Motor neuron (in vitro differentiated cells): ENCODE measurements around the gene ASAH2. TPM values are rescaled to one million over a fixed set of nuclear protein-coding genes. Genes with fewer than 3 reads are reported as not detected.
"Not testable (repeated sequence)": the region's sequence is repeated elsewhere in the genome, so short reads cannot be mapped to it uniquely, and the experiment has no call there.

Experiments used
- ATAC-seq, 8 experiments: fragments of 200-7000 bp; cut with Tn5 transposase; replicated peaks in 6 of 8; 2 replicates each; pipeline ENCODE4 v1.8.0; 2021; ENCODE audit warnings: mild to moderate bottlenecking in 8 of 8, moderate library complexity in 8 of 8
- H3K27ac ChIP-seq, 2 donors: fragments of 250-450 bp; sonication (Bioruptor Pico); 2 replicates each; pipeline ENCODE4 v1.9.0; 2021; ENCODE audit warnings: antibody characterized with exemption in 2 of 2, mild to moderate bottlenecking in 2 of 2, moderate library complexity in 1 of 2
- H3K4me1 ChIP-seq, 2 donors: fragments of 250-450 bp; sonication (Bioruptor Pico); replicated peaks in 1 of 2; 2 replicates each; pipeline ENCODE4 v1.6.1; 2021; ENCODE audit warnings: antibody characterized with exemption in 2 of 2, mild to moderate bottlenecking in 2 of 2, moderate library complexity in 1 of 2
- H3K4me3 ChIP-seq, 5 donors: fragments of 250-450 bp; sonication (Bioruptor Pico); 2 replicates each; pipeline ENCODE4 v1.9.0; 2021; ENCODE audit warnings: antibody characterized with exemption in 5 of 5, mild to moderate bottlenecking in 5 of 5, moderate library complexity in 4 of 5
- WGBS, 10 experiments: fragments of 450-650 bp; shearing (Covaris generic); methylation state at CpG; one replicate each; pipeline ENCODE4 v1.0.0; 2022; 5-methylcytosine and 5-hydroxymethylcytosine counted together
- in situ Hi-C, 9 experiments: fragments of 400-800 bp; cut with MboI; loops; one replicate each; pipeline ENCODE4 v1.15.0; 2021; ENCODE audit warnings: low sequenced_read_pairs in 9 of 9, low pct_unique_long_range_greater_than_20kb in 2 of 9; ENCODE audit not compliant: unreplicated experiment in 9 of 9
- total RNA-seq, 8 experiments: library from RNA; unstranded; fragments of 300-600 nt; gene quantifications; 2 replicates each; pipeline versions ENCODE4 v1.2.3 to v1.2.4, GENCODE V29; 2022

The ASAH2 gene
- total RNA-seq, 8 experiments from 2014 or later, result 0.92 to 5.2 (median 1.9) TPM

DNA sequence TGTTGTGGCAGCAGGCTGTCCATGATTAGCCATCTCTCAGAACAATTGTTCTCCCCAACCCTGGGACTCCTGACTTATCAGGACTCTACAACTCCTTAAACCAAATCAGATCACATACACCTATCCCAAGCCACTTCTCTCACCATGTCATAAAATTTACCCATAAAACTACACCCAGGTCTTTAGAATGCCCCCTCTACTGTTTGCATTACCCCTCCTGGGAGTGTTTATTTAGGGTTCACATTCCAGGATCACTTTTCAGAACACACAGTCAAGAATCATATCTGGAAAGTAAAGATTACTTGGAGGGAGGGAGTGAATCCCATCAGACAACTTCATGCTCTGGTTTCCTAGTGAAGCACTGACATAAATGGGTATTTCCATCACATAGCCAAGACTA, 7.1 kb downstream of the ASAH2 start:
- no peak for ATAC-seq
- H3K4me1 ChIP-seq, result no peaks in the 10 kb centered on the region
- in situ Hi-C loops, result no loop called here

GRCh38 chr10:50242777-50243176, 8.5 kb downstream of the ASAH2 start:
- no peak for ATAC-seq
- H3K27ac ChIP-seq, result no peak overlapping the region
- WGBS, 10 experiments, result 60 to 100% (median 83%) methylated on average over 1 to 4 of the region's 4 CpGs
- H3K4me3 ChIP-seq, result no peak overlapping the region
- in situ Hi-C loops, result no loop called here
- no peaks in the 10 kb centered on the region for H3K4me1 ChIP-seq

More for the DNA sequence above, 7.1 kb downstream of the ASAH2 start:
- H3K4me3 ChIP-seq, result no peak overlapping the region
- H3K27ac ChIP-seq, result no peak overlapping the region

GRCh38 chr10:50241478-50241877, 9.8 kb downstream of the ASAH2 start:
- ATAC-seq, H3K27ac ChIP-seq, H3K4me1 ChIP-seq, in situ Hi-C loops, H3K4me3 ChIP-seq: not testable (repeated sequence)
- WGBS, 10 experiments, result 100% methylated on average over 1 of the region's 1 CpG; no CpG with 5 or more reads in 7 of the 10 experiments

DNA sequence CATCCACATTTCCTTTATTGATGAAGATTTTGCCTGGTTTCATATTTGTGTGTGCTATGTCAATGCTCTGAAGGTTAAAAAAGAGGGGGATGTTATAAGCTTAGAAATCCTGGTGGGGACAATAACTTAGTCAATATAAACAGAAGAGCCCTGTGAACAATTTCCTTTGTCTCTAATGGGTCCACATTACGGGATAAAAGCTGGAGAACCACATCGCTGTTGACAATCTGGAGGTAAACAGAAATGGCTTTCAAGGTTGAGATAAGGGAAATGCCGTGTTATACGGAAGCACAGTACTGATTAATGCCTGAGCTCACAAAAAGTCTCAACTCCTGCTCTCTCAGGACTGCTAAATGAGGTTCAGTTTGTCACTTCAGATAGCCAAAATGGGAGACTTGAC, 16.8 kb downstream of the ASAH2 start:
- Histone ChIP-seq H3K4me3 (no peak overlapping the region), H3K27ac (no peak overlapping the region), H3K4me1 (no peaks in the 10 kb centered on the region)
- ATAC-seq, result no peak
- in situ Hi-C loops, result no loop called here
- WGBS, 10 experiments, result 60 to 100% (median 73%) methylated on average over 1 to 4 of the region's 4 CpGs; no CpG with 5 or more reads in 1 of the 10 experiments

GRCh38 chr10:50232261-50232639, 19.1 kb downstream of the ASAH2 start:
- Histone ChIP-seq H3K27ac (no peak overlapping the region), H3K4me3 (no peak overlapping the region), H3K4me1 (no peaks in the 10 kb centered on the region)
- in situ Hi-C loops, result no loop called here
- ATAC-seq, result peak in 2 of 8 experiments; percentile 83 to 99

GRCh38 chr10:50231515-50232260, 19.6 kb downstream of the ASAH2 start:
- peak in 1 of 8 experiments; percentile 25 for ATAC-seq
- Histone ChIP-seq H3K27ac (no peak overlapping the region), H3K4me3 (no peak overlapping the region), H3K4me1 (no peaks in the 10 kb centered on the region)
- in situ Hi-C loops, result no loop called here

- WGBS, 10 experiments, result 33 to 100% (median 81%) methylated on average over 1 of the region's 1 CpG; no CpG with 5 or more reads in 1 of the 10 experiments
- Histone ChIP-seq H3K4me3 (no peak overlapping the region), H3K4me1 (no peaks in the 10 kb centered on the region), H3K27ac (no peak overlapping the region)
- in situ Hi-C loops, result no loop called here
- ATAC-seq, result no peak
Measured at GRCh38 chr10:50229460-50229859, 21.9 kb downstream of the ASAH2 start.

DNA sequence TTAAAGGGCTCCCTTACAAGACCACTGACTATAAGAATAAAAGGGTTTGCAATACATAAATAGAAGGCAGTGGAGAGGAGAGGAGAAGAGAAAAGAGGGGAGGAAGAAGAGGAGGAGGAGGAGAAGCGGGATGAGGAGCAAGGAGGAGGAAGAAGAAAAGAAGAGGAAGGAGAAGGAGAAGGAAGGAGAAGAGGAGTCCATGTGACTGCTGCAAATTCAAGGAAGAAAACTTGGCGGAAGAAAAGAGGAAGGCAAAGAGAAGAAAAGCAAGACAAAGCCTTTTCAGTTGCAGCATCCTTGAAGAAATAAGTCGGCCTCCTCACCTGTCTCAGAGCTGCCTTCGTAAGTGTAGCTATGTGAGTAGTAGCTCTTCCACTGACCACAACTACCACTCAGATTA, 22.6 kb downstream of the ASAH2 start:
- ATAC-seq, result no peak
- no peak overlapping the region for H3K4me3 ChIP-seq
- WGBS, 10 experiments, result 20 to 89% (median 78%) methylated on average over 1 to 4 of the region's 4 CpGs; no CpG with 5 or more reads in 1 of the 10 experiments
- no peaks in the 10 kb centered on the region for H3K4me1 ChIP-seq
- no peak overlapping the region for H3K27ac ChIP-seq
- in situ Hi-C loops, result no loop called here

GRCh38 chr10:50226610-50227009, 24.7 kb downstream of the ASAH2 start:
- H3K27ac ChIP-seq, result no peak overlapping the region
- no peaks in the 10 kb centered on the region for H3K4me1 ChIP-seq
- in situ Hi-C loops, result no loop called here
- 43 to 100% (median 80%) methylated on average over 1 of the region's 1 CpG; no CpG with 5 or more reads in 1 of the 10 experiments for WGBS, 10 experiments
- no peak overlapping the region for H3K4me3 ChIP-seq
- ATAC-seq, result no peak

DNA sequence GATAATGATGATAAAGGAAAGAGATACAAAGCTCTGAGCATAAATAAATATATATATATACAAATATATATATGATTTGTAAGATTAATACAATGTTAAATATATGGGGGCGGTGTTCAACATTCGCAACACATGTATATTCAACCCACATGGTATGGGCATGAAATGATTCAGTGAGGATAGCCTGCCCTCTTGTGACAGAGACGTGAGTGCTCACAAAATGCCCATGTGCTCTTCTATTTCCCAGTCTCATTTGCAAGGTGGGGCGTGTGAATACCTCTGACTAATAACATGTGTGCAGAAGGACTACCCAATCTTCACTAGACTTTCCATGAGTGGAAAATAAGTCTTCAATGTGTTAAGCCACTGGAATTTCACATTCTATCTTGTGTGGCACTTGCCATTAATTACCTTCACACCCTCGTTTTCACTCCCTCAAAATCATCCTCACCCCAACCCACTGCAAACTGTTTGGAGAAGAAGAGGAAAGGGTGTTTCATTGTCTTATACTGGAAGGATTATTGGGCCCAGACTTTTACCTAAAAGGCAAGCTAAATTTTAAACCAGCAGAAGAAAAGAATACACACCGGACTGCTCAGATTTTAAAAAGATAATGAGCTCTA, 26.9 kb downstream of the ASAH2 start:
- Histone ChIP-seq H3K4me1 (no peaks in the 10 kb centered on the region), H3K27ac (no peak overlapping the region), H3K4me3 (no peak overlapping the region)
- ATAC-seq, result peak; percentile 36 to 100 (median 68)
- 0 to 100% (median 34%) methylated on average over 1 to 5 of the region's 6 CpGs; no CpG with 5 or more reads in 2 of the 10 experiments for WGBS, 10 experiments
- in situ Hi-C loops, result no loop called here

GRCh38 chr10:50222199-50222598, 29.1 kb downstream of the ASAH2 start:
- H3K4me3 ChIP-seq, result no peak overlapping the region
- H3K4me1 ChIP-seq, result no peaks in the 10 kb centered on the region
- in situ Hi-C loops, result no loop called here
- no peak overlapping the region for H3K27ac ChIP-seq
- ATAC-seq, result no peak
- WGBS, 10 experiments, result 43 to 100% (median 100%) methylated on average over 1 to 2 of the region's 2 CpGs; no CpG with 5 or more reads in 2 of the 10 experiments

DNA sequence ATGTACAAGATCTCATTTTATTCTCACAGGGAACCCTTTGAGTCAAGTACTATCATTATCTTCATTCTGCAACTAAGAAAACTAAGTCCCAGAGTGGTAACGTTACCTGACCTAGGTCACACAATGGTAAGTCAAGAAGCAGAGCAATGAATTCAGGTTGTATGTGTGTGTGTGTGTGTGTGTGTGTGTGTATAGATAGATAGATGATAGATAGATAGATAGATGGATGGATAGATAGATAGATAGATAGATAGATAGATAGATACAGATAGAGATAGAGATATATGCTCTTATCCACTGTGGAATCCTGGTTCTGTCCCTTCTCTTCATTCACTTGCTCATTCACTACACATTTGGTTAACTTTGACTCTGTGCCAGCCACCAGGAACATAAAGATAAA, 29.8 kb downstream of the ASAH2 start:
- Histone ChIP-seq H3K4me1 (no peaks in the 10 kb centered on the region), H3K27ac (no peak overlapping the region), H3K4me3 (no peak overlapping the region)
- 80 to 91% (median 86%) methylated on average over 1 of the region's 1 CpG; no CpG with 5 or more reads in 6 of the 10 experiments for WGBS, 10 experiments
- in situ Hi-C loops, result no loop called here
- no peak for ATAC-seq

DNA sequence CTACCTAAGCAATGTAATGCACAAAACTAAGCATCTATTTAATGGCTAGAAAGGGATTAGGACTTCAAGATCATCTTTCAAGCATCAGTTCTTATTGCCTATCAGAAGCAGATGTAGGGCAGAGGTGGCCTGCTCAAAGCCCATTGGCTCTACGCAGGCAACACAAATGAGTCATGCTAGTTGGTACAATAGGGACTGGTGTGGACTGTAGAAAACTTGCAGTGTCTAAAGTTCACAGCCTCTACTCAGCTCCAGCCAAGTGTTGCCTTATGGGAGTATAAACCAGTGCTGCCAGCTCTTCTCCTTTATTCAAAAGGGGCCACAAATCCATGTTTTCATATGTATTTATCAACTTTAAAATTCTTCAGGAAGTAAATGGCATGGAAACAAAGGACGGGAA, 31.7 kb downstream of the ASAH2 start:
- Histone ChIP-seq H3K4me1 (no peaks in the 10 kb centered on the region), H3K4me3 (no peak overlapping the region), H3K27ac (no peak overlapping the region)
- in situ Hi-C loops, result no loop called here
- 25 to 100% (median 75%) methylated on average over 1 to 2 of the region's 2 CpGs; no CpG with 5 or more reads in 1 of the 10 experiments for WGBS, 10 experiments
- ATAC-seq, result no peak

DNA sequence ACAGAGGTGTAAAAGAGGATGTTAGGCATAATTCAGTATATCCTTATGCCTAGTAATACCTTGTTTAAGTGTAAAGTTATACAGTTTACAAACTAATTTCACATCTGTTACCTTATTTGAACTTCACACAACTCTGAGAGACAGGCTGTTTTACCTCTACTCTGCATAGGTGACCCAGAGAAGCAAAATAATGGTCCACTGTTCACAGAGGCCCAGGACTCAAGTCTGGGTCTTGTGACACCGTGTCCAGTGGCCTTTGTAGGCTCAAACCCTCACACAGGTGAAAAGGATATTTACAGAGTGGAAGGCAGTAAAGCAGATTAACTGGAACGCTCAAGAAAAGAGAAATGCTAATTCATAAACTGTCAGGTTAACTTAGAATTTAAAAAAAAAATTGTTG, 32.1 kb downstream of the ASAH2 start:
- no peaks in the 10 kb centered on the region for H3K4me1 ChIP-seq
- in situ Hi-C loops, result no loop called here
- H3K4me3 ChIP-seq, result no peak overlapping the region
- no peak overlapping the region for H3K27ac ChIP-seq
- 17 to 89% (median 60%) methylated on average over 1 to 2 of the region's 2 CpGs; no CpG with 5 or more reads in 3 of the 10 experiments for WGBS, 10 experiments
- ATAC-seq, result no peak
